ENCODE measurements around the gene ADAM8.

- no peak for TF ChIP-seq CTCF (conservative IDR thresholded peaks at IDR 0.05; ENCODE audit: low read depth, low read length)
- no peak for TF ChIP-seq EZH2 (IDR thresholded peaks at IDR 0.05; ENCODE audit: low read length, unreplicated experiment)
- no peak for TF ChIP-seq EZH2phosphoT487 (IDR thresholded peaks at IDR 0.05; ENCODE audit: borderline replicate concordance, low read length)
Observed at GRCh38 chr10:133239990-133240389, 36.7 kb downstream of the ADAM8 start.

All from PC-3 (cell line).